ENCODE results near the gene WDR48. TPM values are rescaled to one million over a fixed set of nuclear protein-coding genes. Genes with fewer than 3 reads are reported as not detected.

WDR48 gene
- total RNA-seq, 2 donors from 2014 or later, result 15.8 to 16.5 TPM

DNA sequence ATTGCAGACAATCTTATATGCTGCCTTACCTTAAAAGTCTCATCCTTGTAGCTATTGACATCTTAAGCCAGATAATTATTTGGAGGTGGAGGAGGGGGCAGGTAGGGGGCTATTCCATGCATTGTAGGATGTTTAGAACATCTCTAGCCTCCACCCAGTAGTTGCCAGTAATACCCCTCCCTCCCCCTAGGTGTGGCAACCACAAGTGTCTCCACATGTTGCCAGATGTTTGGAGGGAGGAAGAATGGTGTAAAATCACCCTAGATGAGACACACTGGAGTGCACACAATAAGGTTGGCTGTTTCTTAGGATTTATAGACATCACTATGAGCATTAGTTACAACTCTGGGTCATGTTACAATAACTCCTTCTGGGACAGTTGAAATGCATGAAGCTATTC lies 28.2 kb downstream of the WDR48 start:
- ATAC-seq, result no peak
- DNase-seq, result no peak
- intact Hi-C loops (cut with DNase I), result no loop called here
- Histone ChIP-seq H3K27ac (no peak overlapping the region), H3K9me3 (no peaks in the 10 kb centered on the region), H3K36me3 (replicated peaks in 1 of 2; ENCODE audit: insufficient read depth in 1 of 2, low read depth in 2 of 2) (peaks cover 5 to 29% of the 10 kb centered on the region in 2 donors), H3K27me3 (no peaks in the 10 kb centered on the region), H3K4me1 (no peaks in the 10 kb centered on the region), H3K4me3 (no peak overlapping the region)
- no peak for TF ChIP-seq POLR2A (IDR thresholded peaks at IDR 0.05)
- TF ChIP-seq, protein P1, sequence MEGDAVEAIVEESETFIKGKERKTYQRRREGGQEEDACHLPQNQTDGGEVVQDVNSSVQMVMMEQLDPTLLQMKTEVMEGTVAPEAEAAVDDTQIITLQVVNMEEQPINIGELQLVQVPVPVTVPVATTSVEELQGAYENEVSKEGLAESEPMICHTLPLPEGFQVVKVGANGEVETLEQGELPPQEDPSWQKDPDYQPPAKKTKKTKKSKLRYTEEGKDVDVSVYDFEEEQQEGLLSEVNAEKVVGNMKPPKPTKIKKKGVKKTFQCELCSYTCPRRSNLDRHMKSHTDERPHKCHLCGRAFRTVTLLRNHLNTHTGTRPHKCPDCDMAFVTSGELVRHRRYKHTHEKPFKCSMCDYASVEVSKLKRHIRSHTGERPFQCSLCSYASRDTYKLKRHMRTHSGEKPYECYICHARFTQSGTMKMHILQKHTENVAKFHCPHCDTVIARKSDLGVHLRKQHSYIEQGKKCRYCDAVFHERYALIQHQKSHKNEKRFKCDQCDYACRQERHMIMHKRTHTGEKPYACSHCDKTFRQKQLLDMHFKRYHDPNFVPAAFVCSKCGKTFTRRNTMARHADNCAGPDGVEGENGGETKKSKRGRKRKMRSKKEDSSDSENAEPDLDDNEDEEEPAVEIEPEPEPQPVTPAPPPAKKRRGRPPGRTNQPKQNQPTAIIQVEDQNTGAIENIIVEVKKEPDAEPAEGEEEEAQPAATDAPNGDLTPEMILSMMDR (IDR thresholded peaks at IDR 0.05), result no peak

DNA sequence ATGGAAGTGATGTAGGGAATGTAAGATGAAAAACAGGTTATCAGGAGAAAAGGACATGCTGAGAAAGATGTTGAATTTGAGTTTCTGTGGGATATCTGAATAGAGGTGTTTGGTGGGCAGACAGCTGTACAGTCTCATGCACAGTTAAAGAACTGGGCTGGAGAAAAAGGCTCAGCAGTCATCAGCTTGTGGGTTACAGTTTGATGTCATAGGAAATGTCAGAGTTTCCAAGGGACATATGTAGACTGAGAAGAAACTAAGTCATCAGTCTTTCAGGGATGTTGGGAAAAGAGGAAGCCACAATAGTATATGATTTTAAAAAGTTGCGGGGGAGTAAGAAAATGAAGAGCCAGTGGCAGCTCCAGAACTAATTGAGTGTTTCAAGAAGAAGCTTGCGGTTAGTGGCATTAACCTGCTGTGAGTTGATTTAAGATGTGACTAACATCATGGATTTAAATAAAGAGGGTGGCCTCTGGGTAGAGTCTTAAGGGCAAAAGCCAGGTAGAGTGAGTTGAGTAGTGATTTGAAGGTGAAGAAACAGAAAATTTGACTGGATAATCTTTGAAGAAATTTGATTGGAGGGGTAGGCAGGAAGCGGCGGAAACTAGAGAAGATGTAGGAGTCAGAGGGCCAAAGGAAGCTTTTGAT lies 31.0 kb downstream of the WDR48 start:
- WGBS, 2 donors, result 98 to 100% methylated on average over 4 of the region's 4 CpGs
- ATAC-seq (no peak), DNase-seq (no peak)
- H3K4me3 ChIP-seq, result no peak overlapping the region
- no peaks in the 10 kb centered on the region for H3K27me3 ChIP-seq
- no peak overlapping the region for H3K27ac ChIP-seq
- H3K36me3 ChIP-seq (replicated peaks in 1 of 2; ENCODE audit: insufficient read depth in 1 of 2, low read depth in 2 of 2), result peaks cover 0 to 14% of the 10 kb centered on the region in 2 donors
- intact Hi-C loops (cut with DNase I), result no loop called here
- no peaks in the 10 kb centered on the region for H3K9me3 ChIP-seq
- TF ChIP-seq POLR2A (IDR thresholded peaks at IDR 0.05), result no peak
- TF ChIP-seq, protein P1 (IDR thresholded peaks at IDR 0.05), result no peak
- H3K4me1 ChIP-seq, result no peaks in the 10 kb centered on the region

DNA sequence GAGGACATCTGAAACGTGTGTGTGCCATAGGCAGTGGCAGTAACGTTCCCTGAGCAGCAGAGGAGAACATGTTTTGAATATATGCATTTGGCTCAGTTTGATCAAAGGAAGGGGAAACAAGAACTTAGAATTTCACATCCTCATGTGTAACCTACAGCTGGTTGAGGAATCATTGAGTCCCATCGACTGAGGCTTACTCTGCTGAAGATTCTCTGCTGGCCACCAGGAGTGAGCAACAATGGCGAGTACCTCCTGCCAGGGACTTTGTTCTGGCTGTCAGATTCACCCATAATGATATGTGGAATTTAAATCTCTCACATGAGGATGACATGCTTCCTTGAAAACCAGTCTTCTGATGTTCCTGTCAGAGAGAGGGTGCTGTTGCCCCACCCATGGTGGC lies 34.3 kb downstream of the WDR48 start:
- no peak for ATAC-seq
- Histone ChIP-seq H3K9me3 (no peaks in the 10 kb centered on the region), H3K4me3 (no peak overlapping the region), H3K27ac (no peak overlapping the region), H3K4me1 (no peaks in the 10 kb centered on the region), H3K36me3 (replicated peaks in 1 of 2; ENCODE audit: insufficient read depth in 1 of 2, low read depth in 2 of 2) (peaks cover 0 to 18% of the 10 kb centered on the region in 2 donors), H3K27me3 (no peaks in the 10 kb centered on the region)
- intact Hi-C loops (cut with DNase I), result no loop called here
- no peak for TF ChIP-seq POLR2A (IDR thresholded peaks at IDR 0.05)
- TF ChIP-seq, protein P1 (IDR thresholded peaks at IDR 0.05), result no peak
- no peak for DNase-seq
- 85 to 86% methylated on average over 4 of the region's 4 CpGs for WGBS, 2 donors

DNA sequence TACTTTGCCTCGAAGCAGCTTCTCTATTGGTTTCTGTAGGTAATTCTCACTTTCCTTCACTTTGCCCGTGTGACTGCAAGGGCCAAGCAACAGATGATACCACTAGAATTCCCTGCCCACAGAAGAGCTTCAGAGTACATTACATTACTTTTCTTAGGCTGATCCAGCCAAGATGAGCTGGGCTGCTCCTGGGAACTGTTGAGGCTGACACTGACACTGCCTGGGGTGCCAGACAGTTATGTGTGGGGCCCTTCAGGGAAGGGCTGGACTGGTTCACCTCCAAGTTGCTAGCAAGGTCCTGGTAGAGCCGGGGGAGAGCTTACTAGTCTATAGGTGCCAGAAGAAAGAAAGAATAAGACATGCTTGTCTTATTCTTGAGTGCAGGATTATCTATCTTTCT lies 36.6 kb downstream of the WDR48 start:
- H3K27me3 ChIP-seq, result no peaks in the 10 kb centered on the region
- H3K4me1 ChIP-seq, result no peaks in the 10 kb centered on the region
- no peak overlapping the region for H3K27ac ChIP-seq
- DNase-seq (no peak), ATAC-seq (no peak)
- intact Hi-C loops (cut with DNase I), result no loop called here
- H3K9me3 ChIP-seq, result no peaks in the 10 kb centered on the region
- WGBS, 2 donors, result 86% methylated on average over 3 of the region's 3 CpGs
- H3K36me3 ChIP-seq (replicated peaks in 1 of 2; ENCODE audit: insufficient read depth in 1 of 2, low read depth in 2 of 2), result peaks cover 0 to 23% of the 10 kb centered on the region in 2 donors
- TF ChIP-seq POLR2A (IDR thresholded peaks at IDR 0.05), result no peak
- TF ChIP-seq, protein P1 (IDR thresholded peaks at IDR 0.05), result no peak
- H3K4me3 ChIP-seq, result no peak overlapping the region

DNA sequence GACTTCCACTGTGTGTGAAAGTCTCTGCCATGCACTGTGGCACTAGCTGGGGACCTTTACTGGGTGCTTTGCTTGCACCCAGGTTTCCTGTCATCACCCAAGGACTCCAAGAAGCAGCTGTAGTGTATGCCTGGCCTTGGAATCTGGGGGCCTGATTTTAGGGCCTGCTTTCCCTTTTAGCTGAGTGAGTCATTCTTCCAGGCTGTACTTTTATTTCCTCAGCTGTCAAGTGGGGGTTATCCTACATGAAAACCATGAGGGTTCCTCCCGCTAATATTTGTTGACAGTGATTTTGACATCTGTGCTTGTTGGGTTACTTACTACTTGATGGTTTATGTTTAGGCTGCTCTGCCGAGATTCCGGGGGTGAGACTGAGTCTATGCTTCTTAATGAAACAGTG lies 37.1 kb downstream of the WDR48 start:
- H3K4me1 ChIP-seq, result no peaks in the 10 kb centered on the region
- H3K9me3 ChIP-seq, result no peaks in the 10 kb centered on the region
- TF ChIP-seq, protein P1 (IDR thresholded peaks at IDR 0.05), result no peak
- no peak for TF ChIP-seq POLR2A (IDR thresholded peaks at IDR 0.05)
- H3K4me3 ChIP-seq, result no peak overlapping the region
- intact Hi-C loops (cut with DNase I), result no loop called here
- H3K27ac ChIP-seq, result no peak overlapping the region
- ATAC-seq, result no peak
- no peak for DNase-seq
- no peaks in the 10 kb centered on the region for H3K27me3 ChIP-seq
- peaks cover 0 to 25% of the 10 kb centered on the region in 2 donors for H3K36me3 ChIP-seq (replicated peaks in 1 of 2; ENCODE audit: insufficient read depth in 1 of 2, low read depth in 2 of 2)
- 77 to 84% methylated on average over 3 of the region's 3 CpGs for WGBS, 2 donors
